ENCODE data around the gene MECP2.

MECP2 gene

GRCh38 chrX:154058214-154058997 is 39.1 kb downstream of the MECP2 start:
- TF ChIP-seq, protein P1, sequence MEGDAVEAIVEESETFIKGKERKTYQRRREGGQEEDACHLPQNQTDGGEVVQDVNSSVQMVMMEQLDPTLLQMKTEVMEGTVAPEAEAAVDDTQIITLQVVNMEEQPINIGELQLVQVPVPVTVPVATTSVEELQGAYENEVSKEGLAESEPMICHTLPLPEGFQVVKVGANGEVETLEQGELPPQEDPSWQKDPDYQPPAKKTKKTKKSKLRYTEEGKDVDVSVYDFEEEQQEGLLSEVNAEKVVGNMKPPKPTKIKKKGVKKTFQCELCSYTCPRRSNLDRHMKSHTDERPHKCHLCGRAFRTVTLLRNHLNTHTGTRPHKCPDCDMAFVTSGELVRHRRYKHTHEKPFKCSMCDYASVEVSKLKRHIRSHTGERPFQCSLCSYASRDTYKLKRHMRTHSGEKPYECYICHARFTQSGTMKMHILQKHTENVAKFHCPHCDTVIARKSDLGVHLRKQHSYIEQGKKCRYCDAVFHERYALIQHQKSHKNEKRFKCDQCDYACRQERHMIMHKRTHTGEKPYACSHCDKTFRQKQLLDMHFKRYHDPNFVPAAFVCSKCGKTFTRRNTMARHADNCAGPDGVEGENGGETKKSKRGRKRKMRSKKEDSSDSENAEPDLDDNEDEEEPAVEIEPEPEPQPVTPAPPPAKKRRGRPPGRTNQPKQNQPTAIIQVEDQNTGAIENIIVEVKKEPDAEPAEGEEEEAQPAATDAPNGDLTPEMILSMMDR (IDR thresholded peaks at IDR 0.05) = no peak

DNA sequence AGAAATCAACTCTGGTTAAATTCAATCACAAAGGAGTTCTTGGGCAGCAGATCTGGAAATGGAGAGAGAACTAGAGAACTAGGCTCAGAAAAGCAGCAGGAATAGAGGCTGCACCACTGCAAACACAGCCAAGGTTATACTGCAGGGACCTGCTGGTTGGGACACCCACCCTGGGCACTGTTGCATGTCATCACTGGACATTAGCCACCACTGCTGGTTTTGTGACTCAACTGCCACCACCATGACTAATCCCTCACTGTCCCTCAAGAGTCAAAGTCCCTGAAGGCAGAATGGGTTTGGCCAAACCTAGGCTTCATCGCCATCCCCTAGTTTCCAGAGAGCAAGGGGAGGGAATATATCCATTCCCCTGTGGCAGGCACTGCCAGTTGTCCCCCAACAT is 39.7 kb downstream of the MECP2 start:
- TF ChIP-seq, protein P1 (IDR thresholded peaks at IDR 0.05) = no peak

DNA sequence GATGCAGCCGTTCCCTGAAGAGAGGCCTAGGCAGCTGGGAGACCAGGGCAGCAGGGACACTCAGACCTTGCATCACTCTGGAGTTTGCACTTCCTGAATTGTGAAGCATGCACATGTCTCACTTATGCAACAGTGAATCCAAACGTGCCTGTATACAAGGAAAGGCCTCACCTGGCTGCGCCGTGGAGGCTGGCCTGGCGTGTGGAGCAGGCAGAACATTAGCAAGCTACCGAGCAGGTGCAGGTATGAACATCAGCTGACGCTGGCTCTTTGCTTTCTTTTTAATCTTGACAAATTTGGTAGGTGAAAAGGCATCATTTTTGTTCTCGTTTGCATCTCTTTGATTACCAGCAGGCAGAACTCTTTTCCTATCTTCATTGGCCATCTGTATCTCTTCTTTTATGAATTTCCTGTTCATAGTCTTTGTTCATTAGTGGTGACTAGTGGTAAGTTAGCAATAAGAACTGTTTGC is 40.7 kb downstream of the MECP2 start:
- TF ChIP-seq, protein P1 (IDR thresholded peaks at IDR 0.05) = no peak

- TF ChIP-seq, protein P1 (IDR thresholded peaks at IDR 0.05) = peak; percentile 61
These were observed 46.2 kb downstream of the MECP2 start for GRCh38 chrX:154051201-154051810.

DNA sequence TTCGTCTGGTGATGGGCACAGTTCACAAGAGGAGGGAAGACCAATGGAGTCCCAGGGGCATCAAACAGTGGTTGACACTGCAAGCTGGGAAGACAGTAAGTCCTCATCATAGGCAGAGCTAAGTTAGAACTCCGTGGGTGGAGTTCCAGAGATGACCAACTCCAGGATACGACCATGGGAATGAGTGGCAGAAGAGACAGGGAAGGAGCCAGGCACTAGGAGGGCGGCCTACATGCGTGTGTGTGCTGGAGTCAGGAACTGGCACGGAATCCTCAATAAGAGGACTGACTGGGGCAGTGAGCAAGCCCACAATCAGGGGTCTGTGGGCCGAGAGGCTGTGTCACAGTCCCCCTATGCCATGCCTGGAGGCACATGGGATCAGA is 47.4 kb downstream of the MECP2 start:
- TF ChIP-seq, protein P1 (IDR thresholded peaks at IDR 0.05) = no peak

DNA sequence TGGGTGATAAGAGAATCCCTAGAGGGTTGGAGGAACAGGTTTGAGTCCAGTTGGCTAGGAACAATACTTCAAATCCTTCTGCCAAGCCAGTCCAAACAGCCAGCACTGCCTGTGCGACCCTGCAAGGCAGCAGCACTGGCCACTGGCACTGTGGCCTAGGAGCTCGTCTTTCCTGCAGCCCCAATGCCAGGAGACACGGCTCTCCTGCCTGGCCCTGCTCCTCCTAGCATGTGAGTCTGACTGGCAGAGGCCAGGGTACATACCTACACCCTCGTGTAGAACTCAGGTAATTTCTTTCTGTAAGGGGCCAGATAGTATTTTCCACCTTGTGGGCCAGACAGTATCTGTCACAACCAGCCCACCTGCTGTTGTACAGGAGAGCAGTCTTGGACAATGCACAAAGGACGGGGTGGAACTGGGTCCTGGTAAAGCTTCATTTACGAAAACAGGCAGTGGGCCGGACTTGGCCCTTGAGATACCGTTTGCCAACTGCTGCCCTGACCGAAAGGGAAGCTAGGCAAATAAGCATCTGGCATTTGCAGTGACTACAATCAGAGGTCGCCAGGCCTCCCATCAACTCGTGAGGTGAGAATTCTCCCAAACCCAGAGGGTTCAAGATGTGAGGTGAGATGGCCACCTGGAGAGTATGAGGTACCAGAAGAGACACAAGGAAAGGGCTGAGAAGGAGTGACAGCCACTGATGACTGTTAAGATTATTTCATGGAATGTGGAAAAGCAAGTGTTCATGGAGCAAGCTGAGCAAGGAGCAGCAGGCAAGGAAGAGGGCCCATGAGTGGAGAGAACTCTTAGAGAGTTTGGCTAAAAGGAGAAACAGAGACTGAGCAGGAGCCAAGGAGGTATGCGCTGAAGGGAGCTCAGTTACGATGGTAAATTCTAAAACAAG is 48.1 kb downstream of the MECP2 start:
- TF ChIP-seq, protein P1 (IDR thresholded peaks at IDR 0.05) = no peak

- TF ChIP-seq, protein P1 (IDR thresholded peaks at IDR 0.05) = no peak
These were observed 49.1 kb downstream of the MECP2 start for GRCh38 chrX:154048398-154048797.
